Prostate gland (tissue), 2 donors: ENCODE measurements around the gene MTHFD2.

Source experiments
- POLR2A ChIP-seq: fragments of 450-650 bp; IDR thresholded peaks from one replicate; pipeline ENCODE4 v1.6.1; 2016; ENCODE audit warnings: antibody characterized with exemption, mild to moderate bottlenecking
- POLR2AphosphoS5 ChIP-seq: sonication (generic); formaldehyde crosslinking; IDR thresholded peaks from one replicate; pipeline ENCODE4 v1.6.1; 2017; ENCODE audit warnings: antibody characterized with exemption
- TF ChIP-seq, protein P1 (sequence below), 4 experiments: fragments of 200-600 bp in 2 of 4; fragments of 450-650 bp in 2 of 4; sonication (generic) in 2 of 4; IDR thresholded peaks; 1 replicate in 3 of 4; 2 replicates in 1 of 4; pipeline ENCODE4 v1.5.1; 2016 to 2019; ENCODE audit warnings: antibody characterized with exemption in 4 of 4, mild to moderate bottlenecking in 2 of 4, moderate library complexity in 2 of 4

DNA sequence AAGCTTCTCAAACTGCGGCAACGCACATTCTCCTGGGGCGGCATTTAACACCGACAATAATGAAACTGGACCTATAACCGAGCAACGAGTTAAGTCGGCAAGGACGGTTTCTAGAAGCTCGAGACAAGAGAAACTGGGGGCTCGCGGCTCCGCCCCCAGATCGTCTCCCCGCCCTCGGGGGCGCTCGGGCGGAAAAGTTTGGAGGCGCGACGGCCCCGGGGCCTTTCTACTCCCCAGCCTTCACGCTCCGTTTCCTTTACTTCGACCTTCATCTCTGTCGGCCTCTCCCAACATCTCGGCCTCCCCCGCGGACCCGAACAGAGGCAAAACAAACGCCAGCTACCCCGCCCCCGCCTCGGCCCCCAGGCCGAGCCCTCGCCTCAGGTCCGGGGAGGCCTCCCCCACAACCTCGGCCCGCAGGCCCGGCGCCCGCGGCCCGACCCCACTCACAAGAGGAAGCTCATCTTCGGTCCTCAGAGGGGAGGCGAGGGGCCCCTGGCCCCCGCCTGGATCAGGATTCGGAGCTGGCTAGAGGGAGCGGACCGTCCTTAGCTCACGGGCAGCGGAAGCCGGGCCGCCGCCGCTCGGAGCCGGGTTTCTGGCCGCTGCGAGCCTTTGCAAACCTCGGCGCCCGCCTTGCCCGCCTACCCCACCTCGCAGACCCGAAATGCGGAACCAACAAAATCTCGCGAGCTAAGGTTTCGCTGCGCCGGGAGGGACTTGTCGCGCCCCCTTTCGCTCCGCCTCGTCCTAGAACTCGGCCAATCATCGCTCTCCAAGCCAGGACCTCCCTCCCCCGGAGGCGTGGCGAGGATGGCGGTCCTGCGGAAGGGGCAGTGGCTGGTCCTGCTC lies 20.0 kb upstream of the MTHFD2 start, which contains the start of gene MOB1A:
- TF ChIP-seq, protein P1, sequence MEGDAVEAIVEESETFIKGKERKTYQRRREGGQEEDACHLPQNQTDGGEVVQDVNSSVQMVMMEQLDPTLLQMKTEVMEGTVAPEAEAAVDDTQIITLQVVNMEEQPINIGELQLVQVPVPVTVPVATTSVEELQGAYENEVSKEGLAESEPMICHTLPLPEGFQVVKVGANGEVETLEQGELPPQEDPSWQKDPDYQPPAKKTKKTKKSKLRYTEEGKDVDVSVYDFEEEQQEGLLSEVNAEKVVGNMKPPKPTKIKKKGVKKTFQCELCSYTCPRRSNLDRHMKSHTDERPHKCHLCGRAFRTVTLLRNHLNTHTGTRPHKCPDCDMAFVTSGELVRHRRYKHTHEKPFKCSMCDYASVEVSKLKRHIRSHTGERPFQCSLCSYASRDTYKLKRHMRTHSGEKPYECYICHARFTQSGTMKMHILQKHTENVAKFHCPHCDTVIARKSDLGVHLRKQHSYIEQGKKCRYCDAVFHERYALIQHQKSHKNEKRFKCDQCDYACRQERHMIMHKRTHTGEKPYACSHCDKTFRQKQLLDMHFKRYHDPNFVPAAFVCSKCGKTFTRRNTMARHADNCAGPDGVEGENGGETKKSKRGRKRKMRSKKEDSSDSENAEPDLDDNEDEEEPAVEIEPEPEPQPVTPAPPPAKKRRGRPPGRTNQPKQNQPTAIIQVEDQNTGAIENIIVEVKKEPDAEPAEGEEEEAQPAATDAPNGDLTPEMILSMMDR (IDR thresholded peaks at IDR 0.05) = no peak
- peak; percentile 89 for TF ChIP-seq POLR2A
- TF ChIP-seq POLR2AphosphoS5 = peak; percentile 98
